Hepatic stellate cell (primary cell): ENCODE measurements around the gene CEBPZ.
"Not testable (repeated sequence)": the region's sequence is repeated elsewhere in the genome, so short reads cannot be mapped to it uniquely, and the experiment has no call there.

Experiments
- DNase-seq: peaks from one replicate; pipeline ENCODE4 v3.0.0; 2011; ENCODE audit warnings: low spot score

CEBPZ gene

DNA sequence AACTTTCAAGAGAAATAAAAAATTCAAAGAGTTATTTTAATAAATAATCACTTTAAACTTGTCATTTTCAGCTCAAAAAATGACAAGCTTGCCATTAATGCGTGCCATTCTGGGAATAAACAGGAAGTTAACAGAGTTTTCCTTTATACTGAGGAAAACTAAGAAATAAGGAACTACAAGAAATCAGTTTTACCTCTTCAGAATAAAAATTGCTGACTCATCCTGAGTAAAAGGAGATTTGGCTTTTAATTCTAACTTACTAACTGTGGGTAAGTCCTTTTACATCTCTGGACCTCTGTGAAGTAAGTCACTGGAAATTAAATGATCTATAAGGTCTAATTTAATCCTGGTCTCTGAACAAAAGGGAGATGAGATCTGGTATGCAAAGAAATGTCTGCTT, 16.1 kb downstream of the CEBPZ start:
- no peak for DNase-seq

DNA sequence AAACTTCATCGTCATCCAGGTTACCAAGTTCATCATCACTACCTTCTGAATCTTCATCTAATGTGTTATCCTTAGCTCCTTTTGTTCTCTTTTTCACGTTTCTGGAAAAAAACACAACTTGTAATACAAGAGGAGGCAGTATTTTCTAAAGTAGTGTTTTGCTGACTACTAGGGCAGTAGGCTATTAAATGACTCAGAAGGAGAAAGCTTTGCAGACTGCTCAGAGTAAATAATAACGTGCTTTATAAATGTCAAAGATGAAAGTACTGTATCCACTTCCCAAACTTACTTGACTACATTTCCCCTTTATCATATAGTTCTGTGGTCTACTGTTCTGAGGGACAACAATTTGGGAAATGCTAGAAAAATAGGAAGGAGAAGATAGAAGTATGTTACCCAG, 19.5 kb downstream of the CEBPZ start:
- no peak for DNase-seq

DNA sequence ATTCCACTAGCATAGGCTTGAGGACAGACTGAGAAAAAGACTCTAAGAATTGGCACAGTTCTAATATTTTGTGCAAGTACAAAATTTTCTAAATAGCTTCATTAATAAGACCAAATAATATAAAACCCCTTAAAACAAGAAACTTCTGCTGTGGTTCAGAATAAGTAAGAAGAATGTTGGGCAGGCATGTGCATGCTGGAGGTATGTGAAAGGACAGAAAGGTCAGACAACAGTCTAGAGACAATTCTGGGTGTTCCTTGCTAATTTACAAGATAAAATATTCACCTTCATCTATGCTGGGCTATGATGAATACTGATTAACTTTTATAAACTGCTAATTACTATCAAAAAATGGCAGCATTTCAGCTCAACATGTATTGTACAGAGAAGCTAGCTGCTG, 20.2 kb downstream of the CEBPZ start:
- no peak for DNase-seq

GRCh38 chr2:37206760-37207159, 24.6 kb downstream of the CEBPZ start:
- not testable (repeated sequence) for DNase-seq

GRCh38 chr2:37205689-37206341, 25.6 kb downstream of the CEBPZ start:
- DNase-seq: no peak

DNA sequence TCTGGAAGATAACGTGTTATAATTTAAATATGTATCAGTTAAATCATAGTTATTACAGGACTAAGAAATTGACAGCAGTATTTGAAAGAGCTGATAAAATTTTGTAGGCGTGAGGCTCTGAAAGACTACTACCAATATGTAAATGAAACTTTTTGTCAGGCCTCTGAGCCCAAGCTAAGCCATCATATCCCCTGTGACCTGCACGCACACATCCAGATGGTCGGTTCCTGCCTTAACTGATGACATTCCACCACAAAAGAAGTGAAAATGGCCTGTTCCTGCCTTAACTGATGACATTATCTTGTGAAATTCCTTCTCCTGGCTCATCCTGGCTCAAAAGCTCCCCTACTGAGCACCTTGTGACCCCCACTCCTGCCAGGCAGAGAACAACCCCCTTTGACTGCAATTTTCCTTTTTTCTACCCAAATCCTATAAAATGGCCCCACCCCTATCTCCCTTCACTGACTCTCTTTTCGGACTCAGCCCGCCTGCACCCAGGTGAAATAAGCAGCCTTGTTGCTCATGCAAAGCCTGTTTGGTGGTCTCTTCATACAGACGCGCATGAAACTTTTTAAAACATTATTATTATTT, 26.2 kb downstream of the CEBPZ start:
- DNase-seq: not testable (repeated sequence)

GRCh38 chr2:37203708-37204107, 27.7 kb downstream of the CEBPZ start:
- DNase-seq: no peak

DNA sequence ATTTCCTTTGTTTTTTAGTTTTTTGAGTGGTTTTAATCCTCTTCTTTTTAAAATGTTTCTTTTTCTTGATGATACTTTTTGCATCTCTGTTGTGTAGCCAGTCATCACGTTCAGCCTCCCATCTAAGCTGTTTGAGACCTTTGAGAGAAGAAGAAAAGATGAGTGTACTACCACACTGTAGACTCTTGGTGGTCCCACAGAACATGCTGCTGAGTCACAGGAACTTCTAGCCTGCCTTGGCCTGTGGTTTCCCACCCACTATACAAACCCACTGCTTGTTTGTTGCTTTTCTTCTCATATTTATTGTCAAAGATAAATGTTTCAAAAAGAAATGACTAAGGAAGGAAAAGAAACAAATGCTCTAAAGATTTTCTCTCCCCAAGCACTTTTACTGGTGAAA, 29.6 kb downstream of the CEBPZ start:
- no peak for DNase-seq

DNA sequence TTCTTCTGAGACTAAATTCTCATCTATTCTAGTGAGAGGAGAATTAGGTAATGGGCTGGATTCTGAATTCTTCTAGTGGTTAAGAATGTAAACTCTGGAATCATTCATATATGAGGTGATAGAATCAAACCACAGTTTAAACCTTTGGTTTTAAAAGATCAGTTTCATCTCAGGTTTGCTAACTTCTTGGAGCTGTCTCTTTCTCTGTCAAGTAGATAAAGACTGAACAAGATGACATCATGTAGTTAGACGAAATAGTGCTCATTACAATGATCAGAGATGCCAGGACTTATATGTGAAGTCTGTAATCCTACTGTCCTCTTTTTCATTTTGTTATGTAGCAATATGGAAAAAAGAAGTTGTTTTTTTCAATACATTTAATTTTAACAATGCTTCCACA, 30.2 kb downstream of the CEBPZ start:
- DNase-seq: no peak

GRCh38 chr2:37198681-37199065, 32.7 kb downstream of the CEBPZ start:
- DNase-seq: no peak

DNA sequence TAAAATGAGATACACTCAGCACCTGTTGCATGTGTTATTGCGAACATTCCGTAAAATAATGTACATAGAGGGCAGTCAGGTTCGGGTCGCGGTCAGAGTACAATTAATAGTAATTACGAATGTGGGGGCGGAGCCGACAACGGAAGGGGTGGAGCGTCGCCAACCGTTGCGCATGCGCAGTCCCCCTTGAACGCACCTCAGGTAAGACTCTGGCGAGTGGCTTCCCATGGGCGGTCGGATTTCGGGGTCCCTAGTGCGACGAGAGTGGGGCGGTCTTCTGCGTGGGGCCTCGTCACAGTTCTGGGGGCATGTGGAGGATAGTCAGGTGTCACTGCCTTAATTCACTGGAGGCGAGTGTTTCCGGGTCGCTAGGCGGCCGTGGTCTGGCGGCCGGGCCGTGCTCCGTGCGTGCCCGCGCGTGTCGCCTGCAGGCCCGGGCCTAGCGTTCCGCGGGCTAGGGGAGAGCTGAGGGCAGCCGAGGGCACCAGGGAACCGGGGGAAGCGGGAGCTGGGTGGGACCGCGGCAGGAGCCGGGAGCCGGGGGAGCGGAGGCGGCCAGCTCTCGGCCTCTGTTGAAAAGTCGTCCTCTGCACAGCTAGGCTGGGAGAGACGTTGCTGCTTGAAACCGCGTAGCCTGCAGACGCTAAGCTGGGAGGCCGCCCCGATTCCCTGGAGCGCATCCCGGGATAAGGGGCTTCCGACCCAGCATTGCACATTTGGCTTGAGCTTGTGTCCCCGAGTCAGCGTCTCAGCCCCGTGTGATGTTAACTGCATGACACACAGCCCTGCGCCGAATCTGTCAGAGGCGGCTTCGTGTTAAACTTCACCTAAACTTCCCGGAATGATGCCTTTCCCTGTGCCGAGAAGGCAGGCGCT, 34.8 kb downstream of the CEBPZ start, which contains the start of gene CEBPZOS:
Gene CEBPZOS, plus strand, starts transcription at position 177 of the 876 bp plus-strand sequence. CDS start 3,209 bp downstream, outside the sequence.
- DNase-seq: peak; percentile 81

DNA sequence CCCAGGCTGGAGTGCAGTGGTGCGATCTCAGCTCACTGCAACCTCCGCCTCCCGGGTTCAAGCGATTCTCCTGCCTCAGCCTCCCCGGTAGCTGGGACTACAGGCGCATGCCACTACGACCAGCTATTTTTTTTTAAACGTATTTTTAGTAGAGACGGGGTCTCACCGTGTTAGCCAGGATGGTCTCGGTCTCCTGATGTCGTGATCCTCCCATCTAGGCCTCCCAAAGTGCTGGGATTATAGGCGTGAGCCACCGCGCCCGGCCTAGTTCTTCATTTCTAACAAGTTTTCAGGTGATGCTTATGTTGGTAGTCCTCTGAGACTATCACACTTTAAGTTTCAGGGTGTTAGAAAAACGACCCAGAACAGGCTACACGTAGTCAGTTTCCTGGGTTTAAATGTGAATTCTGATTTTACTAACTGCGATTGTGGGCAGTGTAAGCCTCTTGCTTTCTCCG, 35.5 kb downstream of the CEBPZ start:
- DNase-seq: not testable (repeated sequence)

DNA sequence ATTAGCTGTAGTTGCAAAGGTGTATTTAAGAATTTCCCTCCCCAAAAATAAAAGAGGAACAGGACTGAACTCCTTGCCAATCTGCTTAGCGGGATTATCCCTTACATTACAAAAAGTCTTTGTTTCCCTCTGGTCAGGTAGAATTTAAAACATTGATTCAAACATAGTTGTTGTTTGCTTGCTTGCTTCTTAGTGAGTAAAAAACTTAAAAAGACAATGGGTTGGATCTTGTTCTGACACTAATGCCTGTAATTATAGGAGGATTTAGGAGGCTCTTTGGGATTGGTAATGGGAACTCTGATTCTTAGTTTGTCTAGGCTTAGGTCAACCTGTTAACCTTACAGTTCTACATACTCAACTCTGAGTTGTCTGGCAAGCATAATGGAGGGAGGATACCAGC, 38.8 kb downstream of the CEBPZ start:
- DNase-seq: no peak

DNA sequence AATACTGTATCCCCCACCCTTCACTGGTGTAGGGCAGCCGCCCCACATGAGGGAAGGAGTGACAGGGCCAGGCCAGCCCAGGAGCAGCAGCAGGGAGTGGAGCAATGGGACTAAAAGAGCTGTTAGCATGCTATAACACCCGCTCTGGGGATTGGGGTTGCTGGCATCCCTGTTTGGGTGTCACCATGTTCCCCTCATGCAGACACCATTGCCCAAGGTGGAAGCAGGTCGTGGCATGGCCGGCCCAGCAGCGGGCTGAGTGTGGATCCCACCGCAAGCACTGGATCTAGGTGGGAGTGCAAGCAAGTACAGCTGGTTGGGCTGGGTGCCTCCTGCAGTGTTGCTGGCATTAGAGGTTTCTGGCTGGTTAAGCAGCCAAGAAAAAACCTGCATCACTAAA, 39.6 kb downstream of the CEBPZ start:
- no peak for DNase-seq

GRCh38 chr2:37191253-37191652, 40.1 kb downstream of the CEBPZ start:
- no peak for DNase-seq

DNA sequence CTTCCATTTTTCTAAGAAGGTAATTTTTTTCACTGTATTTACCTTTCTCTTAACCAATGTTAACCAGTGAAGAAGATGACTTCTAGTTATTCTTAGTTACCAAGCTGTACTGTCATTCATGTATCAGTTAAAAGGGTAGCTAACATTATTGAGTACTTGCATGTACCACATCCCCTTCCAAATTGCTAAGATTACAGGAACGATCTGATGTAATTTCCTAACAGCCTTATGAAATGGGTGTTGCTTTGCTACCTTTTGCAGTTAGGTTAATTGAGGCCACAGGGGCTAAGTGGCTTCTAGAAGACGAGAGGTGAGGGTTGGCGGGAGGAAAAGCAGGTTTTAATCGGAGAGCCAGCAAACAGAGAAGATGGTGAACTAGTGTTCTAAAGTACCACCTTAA, 41.1 kb downstream of the CEBPZ start:
- DNase-seq: no peak

DNA sequence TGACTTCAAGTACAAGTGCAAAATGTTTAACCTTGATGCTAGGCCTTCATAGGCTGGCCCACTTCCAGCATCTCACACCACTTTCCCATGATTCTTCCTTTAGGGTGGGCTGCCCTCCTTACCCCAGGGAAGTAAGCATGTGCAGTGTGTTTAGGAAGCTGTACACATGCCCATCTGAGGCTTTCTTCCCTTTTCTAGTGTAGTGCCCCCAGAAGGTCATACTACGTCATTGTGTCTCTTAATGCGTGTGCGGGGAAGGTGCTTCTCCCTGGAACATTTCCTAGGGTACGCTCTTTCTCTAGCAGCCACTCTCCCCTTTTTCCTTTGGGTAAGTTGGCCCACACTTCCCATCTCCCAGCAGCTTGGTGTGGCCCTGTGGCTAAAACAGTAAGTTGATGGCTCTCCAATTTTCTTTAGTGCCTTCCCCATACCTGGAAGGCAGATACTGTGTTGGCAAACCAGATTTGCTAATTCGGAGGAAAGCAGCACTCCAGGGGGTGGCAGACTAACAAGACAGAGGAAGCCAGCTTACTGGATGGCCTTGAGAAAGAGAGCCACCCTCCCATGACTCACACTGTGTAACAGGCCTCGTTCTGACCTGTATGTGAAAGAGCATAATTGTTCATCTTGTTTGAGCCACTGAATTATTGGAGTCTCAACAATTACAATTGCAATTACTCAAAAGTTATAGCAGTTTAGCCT, 41.8 kb downstream of the CEBPZ start:
- DNase-seq: peak; percentile 60

GRCh38 chr2:37188570-37188969, 42.8 kb downstream of the CEBPZ start, which contains the start of gene SULT6B1:
TSS of gene SULT6B1 (minus strand) at chr2:37188670. CDS start at chr2:37188640, 30 bp downstream.
- DNase-seq: no peak

GRCh38 chr2:37181726-37182684, 49.4 kb downstream of the CEBPZ start:
- DNase-seq: no peak

DNA sequence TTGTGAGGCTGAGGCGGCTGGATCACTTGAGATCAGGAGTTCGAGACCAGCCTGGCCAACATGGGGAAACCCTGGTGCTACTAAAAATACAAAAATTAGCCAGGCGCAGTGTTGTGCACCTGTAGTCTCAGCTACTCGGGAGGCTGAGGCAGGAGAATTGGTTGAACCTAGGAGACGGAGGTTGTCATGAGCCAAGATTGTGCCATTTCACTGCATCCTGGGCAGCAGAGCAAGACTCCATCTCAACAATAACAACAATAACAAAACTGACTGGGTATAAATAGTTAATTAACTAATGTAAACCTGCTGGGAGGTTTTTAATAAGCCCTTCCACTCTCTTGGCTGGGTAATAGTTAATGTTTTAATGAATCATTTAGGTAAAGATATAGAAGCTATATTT, 50.8 kb downstream of the CEBPZ start:
- no peak for DNase-seq
